HG03378 (cell line): ENCODE results near the gene ADPRHL1.
"Not testable (repeated sequence)": the region's sequence is repeated elsewhere in the genome, so short reads cannot be mapped to it uniquely, and the experiment has no call there.

Source experiments
- ATAC-seq: cut with Tn5 transposase; IDR thresholded peaks from one replicate; pipeline ENCODE4 v1.9.1; 2021; ENCODE audit warnings: mild to moderate bottlenecking, moderate library complexity; ENCODE audit not compliant: unreplicated experiment

Gene ADPRHL1

DNA sequence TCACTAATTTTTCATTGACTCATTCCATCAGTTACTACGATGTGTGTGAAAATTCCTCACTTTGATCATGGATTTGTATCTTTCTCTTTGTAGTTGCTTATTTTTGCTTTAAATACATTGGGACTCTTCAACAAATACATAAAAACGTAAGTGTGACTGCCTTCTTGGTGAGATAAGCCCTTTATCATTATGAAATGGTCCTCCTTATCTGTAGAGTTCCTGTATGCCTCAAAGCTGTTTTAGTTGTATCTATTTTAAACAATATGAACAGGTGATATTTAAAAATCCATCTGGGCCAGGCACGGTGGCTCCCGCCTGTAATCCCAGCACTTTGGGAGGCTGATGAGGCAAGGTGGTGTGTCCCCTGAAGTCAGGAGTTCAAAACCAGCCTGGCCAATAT lies 25.9 kb upstream of the ADPRHL1 start:
- no peak for ATAC-seq

DNA sequence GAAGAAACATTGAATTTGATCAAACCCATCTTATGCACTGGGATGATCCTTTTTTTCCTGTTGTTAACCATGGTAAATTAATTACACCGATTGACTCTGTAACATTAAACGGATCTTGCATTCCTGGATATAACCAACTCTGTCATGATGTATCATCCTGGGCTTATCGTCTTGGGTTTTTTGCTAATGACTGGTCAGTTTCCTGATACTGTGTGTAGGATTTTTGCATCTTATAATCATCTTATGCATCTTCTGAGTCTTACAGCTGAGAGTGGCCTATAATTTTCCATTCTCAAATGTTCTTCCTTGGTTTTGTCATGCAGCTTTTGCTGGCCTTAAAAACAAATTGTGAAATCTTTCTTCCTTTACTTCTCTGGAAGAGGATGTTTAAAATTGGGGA lies 24.4 kb upstream of the ADPRHL1 start:
- ATAC-seq = no peak

DNA sequence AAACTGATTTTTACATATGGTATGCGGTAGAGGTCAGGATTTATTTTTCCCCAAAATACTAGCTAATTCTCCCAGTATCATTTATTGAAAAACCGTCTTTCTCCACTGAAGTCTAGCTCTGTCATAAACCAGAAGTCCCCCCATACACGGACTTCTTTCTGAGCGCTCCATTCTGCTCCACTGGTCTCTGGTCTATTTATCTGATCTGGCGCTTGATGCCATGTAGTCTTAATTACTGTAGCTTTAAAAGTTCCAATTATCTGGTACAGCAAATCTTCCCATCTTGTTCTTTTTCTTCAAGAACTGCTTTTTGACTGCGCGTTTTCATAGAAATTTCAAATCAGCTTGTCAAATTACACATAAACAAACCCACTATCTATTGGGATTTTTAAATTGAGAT lies 23.5 kb upstream of the ADPRHL1 start:
- no peak for ATAC-seq

DNA sequence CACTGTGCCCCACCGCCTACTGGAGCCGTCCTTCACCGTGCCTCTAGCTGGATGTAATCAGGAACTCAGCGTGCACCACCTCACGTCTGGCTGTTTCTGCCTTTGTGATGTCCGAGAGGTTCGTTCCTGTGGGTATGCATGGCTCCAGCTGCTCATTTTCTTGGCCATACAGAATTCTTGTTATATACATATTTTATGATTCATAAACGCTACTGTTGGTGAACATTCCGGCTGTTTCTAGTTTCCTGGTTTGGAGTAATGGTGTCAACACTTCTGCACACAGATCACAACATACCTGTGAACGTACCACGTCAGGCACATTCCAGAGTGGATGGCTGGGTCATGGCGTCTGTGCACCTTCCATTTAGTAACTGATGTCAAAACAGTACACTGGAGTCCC lies 22.6 kb upstream of the ADPRHL1 start:
- no peak for ATAC-seq

DNA sequence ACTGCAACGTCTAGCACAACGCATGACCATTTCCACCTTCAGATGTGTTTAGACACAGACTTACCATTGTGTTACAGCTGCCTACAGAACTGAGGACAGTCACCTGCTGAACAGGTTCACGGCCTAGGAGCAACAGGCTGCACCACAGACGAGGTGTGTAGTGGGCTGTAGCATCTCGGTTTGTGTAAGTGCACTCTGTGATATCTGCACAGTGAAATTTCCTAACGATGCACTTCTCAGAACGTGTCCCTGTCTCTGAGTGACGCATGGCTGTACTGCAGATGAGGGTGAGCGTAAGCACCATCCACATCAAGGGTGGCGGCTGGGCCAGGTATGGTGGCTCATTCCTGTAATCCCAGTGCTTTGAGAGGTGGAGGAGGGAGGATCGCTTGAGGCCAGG lies 22.0 kb upstream of the ADPRHL1 start:
- no peak for ATAC-seq

DNA sequence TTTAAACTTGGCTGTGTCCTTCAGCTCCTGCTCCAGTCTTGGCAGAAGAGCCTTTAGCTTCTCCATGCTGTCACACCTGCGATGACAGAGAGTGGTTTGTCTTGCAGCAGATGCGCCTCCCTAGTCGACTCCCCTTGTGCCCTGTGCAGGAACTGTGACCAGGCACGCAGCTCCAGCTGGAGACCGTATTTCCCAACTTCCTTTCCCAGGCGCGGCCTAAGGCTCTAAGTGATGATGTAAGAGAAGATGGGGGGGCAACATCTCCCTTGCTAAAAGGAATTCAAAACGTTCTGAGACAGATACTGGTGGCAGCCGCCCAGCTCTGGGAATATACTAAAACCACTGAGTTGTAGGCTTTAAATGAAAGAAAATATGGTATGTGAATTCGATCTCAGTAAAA lies 20.9 kb upstream of the ADPRHL1 start:
- ATAC-seq = no peak

DNA sequence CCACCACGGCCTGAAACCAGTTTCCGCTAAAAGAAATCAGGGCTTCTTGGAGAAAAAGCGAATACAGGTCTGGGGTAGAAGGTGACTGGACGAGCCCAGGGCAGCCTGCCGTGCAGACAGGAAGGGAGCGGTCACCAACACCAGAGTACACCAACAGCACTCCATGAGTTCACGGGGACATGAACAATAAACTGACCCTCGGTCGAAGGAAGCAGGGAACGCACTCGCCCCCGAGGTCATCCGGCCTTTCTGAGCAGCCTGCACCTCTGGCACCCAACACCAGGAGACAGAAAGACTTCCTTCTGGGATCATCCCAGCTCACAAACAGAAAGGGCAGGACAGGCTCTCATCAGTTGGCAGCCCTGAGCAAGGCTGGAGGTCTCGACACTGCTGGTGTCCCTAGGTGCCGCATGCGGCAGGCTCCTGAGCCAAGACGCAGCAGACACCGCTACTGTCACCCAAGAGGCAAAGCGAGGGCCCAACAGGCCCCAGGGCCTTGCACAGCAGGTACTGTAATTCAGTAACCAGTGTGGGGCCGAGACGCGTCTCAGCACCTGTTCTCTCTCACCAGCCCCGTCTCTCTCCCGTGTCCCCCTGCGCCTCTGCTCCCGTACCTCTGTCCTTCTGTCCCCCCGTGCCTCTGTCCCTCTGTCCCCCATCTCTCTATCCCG lies 19.2 kb upstream of the ADPRHL1 start:
- ATAC-seq = no peak

DNA sequence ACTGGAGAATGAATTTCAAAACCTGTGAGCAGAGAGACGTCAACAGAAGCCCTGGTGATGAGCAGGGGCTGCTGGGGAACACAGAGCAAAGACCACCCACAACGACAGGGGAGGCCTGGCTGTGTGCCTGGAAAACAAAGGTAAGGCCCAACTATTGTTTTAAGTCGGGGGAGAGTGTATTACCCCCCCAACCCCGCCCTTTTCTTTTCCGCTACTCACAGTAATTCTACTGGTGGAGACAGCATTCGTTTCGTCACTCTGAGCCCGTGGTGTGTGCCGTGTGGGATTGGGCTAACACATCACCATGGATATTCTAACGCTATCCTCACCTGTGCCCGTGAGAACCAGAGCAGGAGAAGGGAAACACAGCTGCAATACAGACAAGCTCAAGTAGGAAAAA lies 18.6 kb upstream of the ADPRHL1 start:
- no peak for ATAC-seq

DNA sequence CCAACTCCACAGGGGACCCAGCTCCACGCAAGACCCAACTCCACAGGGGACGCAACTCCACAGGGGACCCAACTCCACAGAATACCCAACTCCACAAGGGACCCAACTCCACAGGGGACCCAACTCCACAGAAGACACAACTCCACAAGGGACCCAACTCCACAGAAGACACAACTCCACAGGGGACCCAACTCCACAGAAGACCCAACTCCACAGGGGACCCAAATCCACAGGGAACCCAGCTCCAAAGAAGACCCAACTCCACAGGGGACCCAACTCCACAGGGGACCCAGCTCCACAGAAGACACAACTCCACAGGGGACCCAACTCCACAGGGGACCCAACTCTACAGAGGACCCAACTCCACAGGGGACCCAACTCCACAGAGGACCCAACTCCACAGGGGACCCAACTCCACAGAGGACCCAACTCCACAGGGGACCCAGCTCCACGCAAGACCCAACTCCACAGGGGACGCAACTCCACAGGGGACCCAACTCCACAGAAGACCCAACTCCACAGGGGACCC lies 17.4 kb upstream of the ADPRHL1 start:
- not testable (repeated sequence) for ATAC-seq

DNA sequence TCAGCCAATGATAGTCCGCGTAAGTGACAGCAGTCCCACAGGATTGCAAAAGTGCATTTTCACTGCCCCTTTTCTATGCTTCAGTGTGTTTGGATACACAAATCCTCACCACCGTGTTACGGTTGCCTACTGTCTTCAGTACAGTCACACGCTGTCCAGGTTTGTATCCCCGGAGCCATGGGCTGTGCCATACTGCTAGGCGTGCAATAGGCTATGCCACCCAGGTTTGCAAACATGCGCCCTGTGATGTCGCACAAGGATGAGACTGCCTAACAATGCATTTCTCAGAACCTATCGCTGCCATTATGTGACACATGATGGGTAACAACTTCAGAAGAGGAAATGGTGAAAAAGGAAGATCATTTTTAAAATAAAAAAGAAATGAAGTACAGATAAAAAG lies 16.8 kb upstream of the ADPRHL1 start:
- no peak for ATAC-seq

DNA sequence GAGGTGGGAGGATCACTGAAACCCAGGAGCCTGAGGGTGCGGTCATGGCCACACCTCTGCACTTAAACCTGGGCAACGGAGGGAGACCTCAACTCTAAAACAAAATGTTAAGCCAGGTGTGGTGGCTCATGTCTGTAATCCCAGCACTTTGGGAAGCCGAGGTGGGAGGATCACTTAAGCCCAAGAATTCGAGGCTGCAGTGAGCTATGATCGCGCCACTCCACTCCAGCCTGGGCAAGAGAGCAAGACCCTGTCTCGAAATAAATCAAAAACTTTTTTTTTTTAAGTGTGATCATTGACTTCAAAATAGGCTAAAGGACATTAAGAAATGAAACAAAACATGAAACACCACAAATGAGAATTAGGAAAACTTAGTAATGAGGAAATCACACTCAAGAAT lies 16.3 kb upstream of the ADPRHL1 start:
- no peak for ATAC-seq

DNA sequence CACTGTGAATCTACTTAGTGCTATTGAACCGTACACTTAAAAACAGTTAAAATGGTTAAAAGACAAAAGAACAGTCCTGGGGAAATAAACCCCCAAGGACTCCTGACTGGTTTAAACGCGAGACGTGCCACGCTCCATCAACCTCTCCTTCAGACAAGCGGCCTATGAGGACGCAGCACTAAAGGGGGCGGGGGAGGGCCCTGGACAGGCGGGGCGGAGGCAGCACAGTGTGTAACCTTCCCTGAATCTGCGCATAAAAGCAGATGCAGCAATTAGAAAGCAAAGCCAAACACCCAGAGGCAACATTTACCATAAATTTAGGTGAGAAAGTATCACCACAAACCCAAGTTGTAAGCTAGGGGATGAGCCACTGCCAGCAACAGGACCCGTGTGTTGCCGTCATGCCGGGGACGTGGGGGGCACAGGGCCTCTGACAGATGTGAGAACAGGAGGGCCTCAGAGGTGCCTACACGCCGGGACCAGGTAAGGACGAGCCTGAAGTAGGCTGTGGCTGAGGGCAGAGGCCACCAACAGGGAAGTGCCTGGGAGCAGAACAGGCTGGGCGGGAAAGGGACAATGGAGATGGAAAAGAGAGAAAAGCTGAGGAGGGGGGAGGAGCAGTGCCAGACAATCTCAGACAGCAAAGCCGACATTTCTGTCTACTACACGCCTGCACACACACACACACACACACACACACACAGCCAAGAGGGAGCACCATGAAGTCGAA lies 15.3 kb upstream of the ADPRHL1 start:
- ATAC-seq = no peak

DNA sequence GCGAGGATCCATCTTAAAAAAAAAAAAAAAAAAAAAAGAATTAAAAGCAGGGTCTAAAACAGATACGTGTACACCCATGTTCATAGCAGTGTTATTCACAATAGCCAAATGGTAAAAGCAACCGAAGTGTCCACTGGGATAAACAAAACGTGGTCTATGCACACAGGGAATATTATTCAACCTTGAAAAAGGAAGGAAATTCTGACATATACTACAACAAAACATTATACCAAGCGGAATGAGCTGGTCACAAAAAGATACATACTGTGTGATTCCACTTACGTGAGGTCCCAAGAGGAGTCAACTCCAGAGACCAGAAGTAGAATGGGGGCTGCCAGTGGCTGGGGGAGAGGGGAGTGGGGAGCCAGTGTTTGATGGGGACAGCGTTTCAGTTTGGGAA lies 14.7 kb upstream of the ADPRHL1 start:
- ATAC-seq = no peak

DNA sequence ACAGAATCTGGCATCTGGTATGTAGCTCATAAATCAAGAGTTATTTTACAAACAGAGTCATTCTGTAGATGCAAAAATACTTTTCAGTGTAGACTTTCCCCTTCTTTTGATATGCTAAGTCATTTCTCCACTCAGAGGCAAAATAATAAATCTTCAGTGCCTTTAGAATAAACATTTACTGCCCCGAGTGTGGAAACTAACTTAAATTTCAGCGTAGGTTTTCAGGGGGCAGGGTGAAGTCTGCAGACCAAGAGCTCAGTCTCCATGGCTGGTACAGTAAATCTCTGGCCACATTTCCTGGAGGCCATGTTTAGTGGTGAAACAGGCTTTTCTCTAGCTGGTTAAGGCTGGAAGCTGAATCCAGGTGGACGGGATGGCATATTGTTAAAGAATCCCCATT lies 13.1 kb upstream of the ADPRHL1 start:
- ATAC-seq = no peak

DNA sequence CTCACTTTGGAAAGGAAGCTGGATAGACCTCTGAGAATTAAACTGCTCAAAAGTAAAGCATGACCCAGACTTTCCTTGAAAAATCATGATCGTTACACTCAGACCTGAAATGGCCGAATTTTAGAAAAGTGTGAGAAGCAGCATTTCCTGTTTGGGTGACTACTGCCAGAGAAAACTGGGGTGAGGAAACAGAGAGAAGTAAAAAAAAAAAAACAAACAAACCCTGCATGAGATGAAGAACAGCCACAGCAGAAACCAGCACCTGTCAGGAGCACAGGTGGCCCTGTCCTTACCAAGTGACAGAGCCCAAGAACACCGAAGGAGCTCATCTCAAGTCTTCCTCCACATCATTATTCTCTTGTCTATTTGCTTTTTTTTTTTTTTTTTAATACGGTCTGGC lies 12.0 kb upstream of the ADPRHL1 start:
- no peak for ATAC-seq

DNA sequence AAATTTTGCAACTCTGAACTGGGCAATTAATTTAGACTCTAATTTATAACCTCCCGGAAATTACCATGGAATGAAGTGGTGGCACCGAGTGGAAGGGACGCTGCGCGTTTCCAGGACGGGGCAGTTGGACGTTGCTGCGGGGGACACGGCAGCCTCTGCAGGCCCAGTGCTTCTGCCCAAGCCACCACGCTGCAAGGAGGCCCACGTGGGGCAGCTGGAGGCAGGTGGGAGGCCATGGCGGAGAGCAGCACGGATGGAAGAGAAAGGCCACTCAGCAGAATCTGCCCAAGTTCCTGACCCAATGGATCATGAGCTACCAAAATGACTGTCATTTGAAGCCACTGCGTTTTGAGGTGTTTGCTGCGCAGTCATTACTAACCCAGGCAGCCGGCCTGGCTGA lies 11.2 kb upstream of the ADPRHL1 start:
- no peak for ATAC-seq

DNA sequence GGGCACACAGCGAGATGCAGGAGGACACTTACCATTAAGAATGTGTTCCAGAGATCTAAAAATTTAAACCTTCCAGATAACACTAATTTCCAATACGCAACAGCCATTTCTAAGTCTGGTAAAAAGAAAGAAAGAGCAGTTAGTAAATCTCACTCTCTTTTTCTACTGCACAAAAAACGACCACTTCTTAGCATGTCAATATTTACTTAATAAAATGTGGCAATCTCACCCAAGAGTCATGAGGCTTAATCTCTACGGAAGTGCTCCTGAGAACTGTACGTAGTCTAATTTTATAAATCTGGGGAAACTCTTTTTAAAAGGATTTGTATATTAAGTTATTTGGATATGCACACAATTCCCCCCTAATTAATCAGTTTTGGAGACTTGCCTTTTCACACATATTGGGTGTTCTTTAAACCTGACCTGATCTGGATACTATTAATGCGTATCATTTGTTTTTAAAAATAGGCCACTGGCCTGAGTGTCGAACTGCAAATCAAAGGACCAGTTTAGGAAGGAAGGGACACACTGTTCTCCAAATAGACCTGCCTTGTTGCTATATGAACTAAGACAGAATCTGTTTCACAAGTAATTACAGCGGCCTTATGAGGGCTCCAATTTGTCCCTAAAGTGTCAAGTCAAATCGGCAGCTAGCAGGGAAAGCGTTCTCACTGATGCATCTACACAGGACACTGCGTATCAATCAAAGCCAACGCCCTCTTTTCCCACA lies 7.9 kb upstream of the ADPRHL1 start:
- ATAC-seq = no peak

DNA sequence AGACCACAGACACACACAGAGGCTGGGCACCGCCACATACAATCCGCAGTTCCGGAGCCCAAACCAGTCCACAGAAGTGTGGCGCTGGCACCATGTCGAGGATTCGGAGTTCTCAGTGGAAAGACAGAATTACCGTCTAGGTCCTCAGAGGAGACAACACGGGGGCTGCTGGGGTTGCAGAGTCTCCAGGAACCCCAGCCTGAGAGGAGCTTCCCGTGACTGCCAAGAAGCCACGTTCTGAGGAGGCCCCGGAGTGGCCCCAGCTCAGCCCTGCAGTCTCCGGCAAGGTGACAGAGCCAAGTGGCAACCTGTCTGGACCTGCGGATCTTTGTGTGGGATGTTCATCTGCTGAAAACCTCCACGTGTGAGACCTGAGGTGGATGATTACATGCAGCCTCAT lies 7.3 kb upstream of the ADPRHL1 start:
- no peak for ATAC-seq

DNA sequence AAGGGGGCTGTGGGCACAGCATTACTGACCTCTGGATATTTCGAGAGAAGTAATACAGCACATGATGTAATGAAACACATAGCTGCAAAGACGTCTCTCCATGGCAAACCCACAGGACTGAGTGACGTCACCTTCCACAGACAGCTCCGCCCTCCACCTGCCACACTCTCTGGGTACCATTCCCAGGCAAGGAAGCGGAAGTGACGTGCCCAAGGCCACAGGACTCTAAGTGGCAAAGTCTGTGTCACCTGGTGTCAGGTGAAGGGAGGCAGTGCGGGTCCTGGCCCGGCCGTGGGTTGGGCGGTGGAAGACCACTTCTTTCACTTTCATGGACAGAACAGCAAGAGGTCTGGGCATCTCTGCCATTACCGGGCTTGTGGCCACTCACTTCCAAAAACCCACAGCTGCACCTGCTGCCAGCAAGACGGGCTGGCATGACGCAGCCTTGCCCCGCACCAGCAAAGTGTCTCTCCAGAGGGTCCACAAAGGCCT lies 6.8 kb upstream of the ADPRHL1 start:
- ATAC-seq = no peak

DNA sequence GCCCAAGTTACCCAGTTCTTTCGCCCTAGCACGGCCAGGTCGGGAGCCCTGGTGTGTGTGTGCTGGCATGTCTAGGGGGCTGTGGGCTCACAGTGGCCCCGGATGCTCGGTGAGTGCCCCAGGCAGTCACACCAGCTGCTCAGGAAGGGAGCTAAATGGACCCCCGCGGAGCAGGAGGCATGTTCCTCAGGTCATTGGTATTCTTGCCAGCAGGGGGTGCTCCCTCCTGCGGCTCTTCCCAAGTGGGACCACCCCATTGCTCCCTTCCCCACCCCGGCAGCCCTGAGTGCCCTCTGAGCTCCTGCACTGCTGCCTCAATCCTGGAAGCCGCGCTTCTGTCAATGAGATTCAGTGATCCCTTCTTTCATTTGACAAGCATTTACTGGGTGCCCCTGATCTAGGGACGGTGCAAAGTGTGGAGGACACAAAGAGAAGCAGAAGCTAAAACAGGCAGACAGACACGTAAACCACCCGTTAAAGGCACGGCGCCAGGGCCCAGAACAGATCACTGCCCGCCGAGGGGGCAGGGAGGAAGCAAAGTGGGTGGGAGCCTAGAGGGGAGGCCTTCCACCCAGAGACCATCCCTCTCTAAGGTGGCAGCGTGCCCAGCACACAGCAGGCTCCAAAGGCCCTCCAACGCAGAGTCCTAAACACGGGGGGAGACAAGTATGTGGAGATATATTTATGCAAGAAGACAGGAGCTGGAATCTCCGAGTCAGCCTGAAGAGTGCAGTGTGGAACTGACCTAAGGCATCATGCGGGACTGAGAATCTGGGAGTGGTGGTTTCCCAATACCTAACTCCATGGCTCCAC lies 5.2 kb upstream of the ADPRHL1 start:
- no peak for ATAC-seq

DNA sequence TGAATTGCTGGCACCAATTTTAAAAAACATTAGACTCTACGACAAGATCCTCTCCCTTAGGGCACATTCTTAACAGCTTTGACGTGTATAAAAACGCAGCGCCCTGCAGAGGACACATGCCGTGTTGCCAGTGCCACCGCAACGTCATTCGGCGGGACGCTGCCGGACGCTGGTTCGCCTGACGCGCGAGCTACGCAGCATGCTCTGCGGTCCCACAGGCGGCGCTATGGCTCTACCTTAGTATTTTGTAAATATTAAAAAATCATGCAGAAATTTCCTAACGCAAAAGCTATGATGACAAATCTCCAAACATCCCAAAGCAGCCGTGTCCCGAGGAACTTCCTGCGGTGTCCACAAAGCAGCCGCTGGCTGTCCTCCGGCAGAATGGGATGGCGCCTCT lies 4.2 kb upstream of the ADPRHL1 start:
- no peak for ATAC-seq
